Activated effector memory CD4-positive, alpha-beta T cell treated with Interleukin-2 at 50 U/mL for 16 hours (primary cell): ENCODE measurements around the gene PTGER3.

ENCODE experiments used
- DNase-seq: peaks from one replicate; pipeline ENCODE4 v3.0.0-alpha.2; 2020

Gene PTGER3

DNA sequence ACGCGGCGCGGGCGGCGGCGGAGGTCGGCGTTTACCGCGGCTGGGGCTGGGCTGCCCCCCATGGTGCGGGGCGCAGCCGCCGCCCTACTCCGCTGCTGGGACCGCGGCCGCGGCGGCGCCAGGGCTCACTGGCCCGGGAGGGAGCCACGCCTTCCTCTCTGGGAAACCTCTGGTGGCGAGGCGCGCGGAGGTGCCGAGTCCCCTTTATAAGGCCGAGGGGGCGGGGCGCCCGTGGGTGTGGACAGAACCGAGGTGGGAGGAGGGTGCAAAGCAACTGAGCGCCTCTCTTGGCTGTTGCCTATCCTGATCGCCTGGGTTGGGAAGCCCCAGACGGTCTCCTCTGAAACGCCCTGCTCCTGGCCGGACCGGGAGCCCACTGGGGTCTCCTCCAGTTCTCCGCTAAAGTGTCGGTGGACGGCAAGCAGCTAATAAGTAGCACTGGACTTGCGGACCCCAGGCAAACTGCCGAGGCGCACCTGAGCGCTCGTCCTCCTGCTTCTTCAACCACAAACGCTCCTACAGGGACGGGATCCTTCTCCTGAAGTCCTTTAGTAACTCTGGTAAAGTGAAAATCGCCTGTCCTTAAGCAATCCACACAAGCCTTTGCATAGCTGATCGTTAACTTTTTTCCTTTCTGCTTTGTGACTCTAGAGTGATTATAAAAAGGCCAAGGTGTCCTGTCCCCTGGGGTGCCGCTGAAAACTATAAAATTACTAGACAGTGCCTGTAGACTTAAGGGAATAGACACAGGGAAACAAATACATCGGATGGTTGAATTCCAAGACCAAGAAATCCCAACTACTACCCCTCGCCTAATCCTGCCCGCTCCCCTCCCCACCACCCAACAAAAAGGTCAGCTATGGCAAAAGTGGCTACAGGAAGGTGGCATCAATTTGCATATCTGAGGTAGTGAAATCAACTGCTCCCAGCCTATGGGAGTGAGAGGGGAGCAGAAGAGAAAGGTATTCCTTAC lies at the start of gene PTGER3:
PTGER3 (minus strand) TSS at position 182 of the 973 bp plus-strand sequence. CDS start 239 bp downstream, outside the sequence.
- peak; percentile 24 for DNase-seq

DNA sequence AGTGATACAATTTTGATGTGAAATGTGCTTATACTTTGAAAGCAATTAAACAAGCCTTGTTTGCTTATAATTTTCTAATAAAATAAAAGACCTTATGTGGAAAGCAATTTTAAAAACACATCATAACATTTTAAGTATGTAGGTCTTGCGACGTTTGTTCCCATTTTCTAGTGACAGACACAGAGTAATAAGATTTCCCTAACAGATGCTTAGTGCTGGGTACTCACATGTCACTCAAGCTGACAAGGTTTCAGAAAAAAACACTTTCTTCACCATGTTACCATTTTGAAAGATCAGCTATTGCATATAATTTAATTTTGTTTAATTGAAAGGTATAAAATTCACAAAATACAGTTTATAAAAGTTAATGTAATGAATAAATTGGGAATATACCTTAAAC lies 47.3 kb upstream of the PTGER3 start:
- DNase-seq = no peak

DNA sequence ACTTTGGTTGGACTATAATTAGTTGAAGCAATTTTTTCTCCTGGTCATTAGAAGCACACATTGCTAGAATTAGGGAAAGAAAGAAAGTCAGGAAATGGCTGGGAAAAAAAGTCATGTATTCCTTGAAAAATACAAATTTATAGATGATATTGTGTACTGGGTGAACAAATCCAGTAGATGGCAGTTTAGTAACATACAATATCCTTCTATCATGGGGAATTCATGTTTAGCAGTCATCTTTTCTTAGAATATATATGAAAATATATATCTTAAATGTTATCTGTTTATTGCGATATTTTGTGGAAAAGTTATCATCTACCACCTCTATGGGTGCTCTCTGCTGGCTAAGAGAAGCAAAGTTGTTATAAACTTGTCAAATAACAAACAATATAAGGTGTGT lies 46.3 kb upstream of the PTGER3 start:
- no peak for DNase-seq

DNA sequence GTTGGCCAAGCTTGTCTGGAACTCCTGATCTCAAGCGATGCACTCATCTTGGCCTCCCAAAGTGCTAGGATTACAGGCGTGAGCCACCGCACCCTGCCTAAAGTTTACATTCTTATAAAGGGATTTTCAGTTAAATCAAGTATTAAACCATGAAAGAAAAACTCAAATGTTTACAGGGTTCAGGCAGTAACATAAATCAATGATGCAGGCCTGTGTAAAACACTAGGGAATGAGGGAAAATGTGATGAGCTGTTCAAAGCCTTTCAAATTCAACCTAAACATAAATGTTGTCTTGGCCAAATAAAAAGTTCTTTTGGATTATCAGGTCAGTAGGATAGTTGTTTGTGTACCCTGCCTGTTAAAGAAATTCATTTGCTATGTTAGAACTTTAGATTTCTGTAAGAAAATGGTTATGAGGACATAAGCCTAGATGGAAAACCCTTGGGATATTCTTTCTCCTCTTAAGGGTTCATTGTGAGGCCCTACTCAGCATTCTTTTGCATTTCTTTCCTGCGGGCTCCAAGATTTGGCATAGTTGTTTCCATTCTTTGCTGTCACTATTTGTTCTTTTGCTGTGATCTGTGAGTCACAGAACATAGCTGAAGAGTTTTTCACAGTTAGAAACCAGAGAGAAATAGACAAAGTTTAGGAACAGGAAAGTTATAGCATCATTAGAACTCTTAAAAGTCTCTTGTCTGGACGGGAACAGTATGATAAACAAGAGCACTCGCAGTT lies 42.1 kb upstream of the PTGER3 start:
- no peak for DNase-seq

DNA sequence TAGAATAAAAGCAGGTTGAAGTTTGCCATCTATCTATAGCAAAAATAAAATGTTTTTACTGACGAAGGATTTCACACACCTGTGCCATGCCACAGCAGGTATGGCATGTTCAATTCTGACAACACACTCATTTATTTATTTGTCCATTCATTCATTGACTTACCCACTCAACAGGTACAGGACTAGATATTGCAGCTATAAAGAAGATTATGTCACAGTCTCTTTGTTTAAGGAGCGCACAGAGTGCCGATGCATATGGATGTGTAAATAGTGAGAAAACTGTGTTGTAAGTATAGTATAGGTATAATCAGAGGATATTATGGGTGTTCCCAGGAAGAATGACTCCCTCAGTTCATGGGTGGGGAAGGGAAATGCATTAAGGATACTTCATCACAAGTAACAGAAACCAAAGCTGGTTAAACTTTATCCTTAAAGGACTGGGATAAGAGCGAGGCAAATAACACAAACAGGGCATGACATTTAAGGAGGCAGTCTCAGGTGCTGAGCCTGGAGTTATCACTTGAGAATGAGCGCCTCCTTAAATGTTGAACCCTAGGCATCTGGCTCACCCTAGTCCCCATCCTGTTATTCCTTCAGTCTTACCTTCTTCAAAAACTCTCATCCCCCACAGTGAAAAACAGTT lies 41.1 kb upstream of the PTGER3 start:
- DNase-seq = no peak

DNA sequence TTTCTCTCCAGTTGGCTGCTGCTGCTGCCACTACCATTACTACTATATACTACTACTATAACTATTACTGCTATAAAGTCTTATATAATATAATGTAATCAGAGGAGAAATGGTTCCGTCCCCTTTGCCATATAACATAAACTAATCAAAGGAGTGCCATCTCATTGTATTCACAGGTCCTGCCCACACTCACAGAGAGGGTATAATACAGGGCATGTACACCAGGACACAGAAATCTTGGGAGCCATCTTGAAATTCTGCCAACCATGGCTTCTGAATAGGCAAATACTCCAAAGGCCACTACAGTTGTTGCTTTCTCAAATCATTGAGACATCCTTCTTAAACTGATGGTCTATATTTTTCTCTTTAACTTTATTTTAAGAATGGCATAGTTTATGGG lies 40.1 kb upstream of the PTGER3 start:
- no peak for DNase-seq

DNA sequence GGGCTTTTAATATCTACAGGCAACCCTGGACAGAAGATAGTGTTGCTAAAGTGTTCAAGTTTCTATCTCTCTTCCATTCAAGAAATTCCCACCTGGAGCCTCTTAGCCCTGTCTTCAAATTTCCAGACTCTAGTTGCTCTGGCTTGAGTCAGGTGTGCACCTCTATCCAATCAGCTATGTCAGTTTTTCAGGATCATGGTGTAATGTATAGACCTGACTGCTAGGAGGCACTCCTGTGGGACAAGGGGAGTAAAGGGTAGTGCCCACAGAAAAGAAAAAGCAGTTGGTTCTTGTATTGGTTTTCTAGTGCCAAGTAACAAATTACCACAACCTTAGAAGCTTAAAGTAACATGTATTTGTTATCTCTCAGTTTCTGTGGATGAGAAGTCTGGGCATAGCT lies 39.4 kb upstream of the PTGER3 start:
- no peak for DNase-seq

DNA sequence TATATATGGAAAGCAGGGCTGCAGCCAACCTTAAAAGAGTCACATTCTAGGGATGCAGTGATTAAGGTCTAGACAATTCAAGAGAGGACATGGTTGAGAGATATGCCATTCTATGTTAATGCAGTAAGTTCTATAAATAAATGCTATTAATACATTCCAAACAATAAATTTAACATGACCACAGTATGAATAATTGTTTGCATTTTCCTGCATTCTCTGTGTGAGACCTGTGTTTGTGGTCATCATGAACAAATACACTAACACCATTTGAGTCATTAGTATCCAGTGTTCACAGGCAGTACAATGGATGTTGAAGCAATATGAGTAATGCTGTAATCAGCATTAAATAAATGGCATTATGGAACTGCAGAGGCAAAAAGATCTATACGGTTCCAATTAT lies 38.7 kb upstream of the PTGER3 start:
- no peak for DNase-seq

DNA sequence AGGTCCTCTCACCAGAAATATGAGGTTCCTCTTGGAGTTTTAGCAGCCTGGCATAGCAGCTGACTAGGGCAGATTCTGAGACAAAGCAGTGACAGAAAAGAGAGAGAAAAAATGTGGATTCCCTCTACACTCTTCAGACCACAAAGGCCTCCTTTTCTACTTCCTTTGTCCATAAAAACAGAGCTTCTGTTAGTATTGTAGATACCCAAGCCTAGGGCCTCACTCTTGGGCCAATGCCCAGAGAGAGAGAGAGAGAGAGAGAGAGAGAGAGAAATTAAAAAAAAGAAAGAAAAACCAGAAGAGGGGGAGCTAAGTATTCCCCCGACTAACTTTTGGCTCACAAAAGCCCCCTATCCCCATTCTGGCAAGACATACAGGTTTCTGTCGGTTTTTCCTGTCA lies 35.7 kb upstream of the PTGER3 start:
- no peak for DNase-seq

DNA sequence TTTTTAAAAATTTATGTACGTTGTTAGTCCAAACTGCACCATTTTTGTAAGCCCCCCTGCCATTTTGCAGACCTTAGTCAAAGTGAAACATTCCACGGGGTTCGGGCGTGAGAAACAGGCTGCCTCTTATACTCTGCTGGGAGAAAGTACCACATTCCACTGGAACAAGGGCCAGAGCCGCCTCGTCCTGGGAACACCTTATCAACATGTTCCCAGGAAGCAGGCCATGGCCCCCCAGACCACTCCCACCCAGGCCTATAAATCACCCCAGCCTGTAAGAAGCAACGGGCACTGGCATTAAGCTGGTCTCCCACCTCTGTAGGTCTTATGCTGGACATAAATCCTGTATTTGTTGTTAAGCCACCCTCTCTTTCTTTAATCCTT lies 34.1 kb upstream of the PTGER3 start:
- DNase-seq = no peak

DNA sequence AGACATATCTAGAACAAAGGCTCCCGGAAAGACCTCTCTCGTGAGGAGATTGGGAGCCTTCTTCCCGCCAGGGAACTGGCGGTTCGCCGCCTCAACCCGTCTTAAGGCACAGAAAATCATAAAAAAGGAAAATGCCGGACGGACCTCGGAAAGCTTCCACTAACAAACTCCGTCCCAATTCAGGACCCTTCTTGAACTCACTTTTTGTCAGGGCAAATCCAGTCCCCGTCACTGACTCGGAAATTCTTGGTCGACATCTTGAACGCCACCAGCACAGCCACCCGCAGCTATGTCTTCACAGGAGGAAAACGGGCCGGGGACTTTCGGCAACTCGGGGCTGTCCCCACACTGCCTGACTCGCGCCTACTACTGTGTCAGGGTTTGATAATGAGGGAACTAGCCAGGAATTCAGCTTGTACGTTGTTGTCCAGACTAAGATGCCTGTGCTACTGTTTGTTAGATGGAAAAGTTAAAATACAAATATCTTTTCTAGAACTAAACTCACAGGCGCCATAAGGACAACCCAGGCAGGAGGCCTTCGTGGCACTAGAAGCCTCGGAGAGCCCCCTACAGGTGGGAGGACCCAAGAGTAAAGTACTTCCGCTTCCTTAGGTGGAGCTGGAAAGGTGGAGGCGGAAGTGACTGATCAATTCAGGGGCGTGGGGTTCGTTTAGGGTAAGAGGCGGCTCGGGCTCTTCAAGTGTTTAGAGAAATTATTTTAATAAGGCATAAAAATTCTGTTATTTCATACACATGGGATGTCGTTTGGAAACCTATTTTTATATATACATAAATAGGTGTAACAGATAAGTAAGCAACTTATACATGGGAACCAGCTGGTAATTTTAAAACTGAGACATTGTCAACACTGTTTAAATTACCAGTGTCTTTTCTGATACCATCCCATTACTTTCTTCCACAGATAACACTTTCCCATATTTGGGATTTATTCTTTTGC lies 33.4 kb upstream of the PTGER3 start, which contains the start of gene ZRANB2:
ZRANB2 (minus strand) TSS at position 297 of the 958 bp plus-strand sequence; CDS start at position 257, 40 bp downstream.
- peak; percentile 82 for DNase-seq

DNA sequence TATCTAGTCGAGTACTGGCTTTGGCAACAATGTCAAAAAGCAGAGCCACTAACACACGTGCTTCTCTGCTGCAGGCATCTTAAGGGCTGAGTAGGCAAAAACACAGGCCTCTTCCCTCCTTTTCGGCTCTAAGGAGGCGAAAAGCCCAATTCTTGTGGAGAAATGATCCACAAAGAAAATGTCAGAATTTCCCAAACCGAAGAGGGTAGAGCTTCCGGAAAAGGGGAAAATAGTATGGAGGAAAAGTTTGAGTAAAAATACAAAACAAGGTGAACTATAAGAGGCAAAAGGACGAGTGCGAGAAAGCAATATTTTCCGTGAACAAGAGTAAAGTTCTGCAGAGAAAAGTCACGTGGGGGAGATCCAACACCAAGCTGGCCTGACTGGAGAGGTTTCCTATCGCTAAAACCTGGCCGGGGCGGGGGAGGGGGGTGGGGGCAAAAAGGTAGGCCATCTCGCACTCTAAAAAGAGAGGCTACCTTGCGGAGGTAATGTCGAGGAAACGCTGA lies 32.7 kb upstream of the PTGER3 start:
- DNase-seq = no peak

DNA sequence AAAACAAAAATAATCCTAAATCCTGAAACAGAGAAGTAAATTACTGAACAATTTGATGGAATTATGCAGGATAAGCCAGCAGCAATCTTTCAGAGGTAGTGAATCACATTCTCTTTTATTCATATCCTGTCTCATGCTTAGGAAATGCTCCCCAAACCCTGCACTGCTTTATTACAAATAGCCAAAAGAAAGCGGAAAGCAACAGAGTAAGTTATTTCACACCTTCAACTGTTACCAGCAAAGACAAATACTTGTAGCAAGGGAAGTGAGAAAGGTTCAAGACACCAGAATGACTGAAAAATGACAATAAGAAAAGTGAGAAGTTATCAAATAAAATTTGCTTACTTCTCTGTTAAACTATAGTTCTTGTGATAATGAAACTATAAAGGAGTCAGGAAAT lies 27.1 kb upstream of the PTGER3 start:
- DNase-seq = no peak

DNA sequence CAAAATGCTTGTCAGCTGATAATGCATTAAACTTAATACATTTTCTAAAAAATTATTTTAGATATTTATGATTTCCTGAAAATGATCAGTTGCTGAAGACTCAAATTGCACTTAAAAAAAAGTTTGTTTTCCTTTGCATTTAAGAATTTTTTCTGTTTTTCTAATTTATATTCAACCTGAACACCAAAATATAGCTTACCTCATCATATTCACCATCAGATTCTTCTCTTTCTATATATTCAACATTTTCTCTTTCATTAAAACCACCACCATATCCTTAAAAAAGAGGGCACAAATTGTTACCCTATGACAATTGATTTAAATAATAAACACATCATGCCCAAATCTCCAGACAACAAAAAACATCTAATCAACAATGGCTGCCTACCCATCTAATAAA lies 24.7 kb upstream of the PTGER3 start:
- no peak for DNase-seq

DNA sequence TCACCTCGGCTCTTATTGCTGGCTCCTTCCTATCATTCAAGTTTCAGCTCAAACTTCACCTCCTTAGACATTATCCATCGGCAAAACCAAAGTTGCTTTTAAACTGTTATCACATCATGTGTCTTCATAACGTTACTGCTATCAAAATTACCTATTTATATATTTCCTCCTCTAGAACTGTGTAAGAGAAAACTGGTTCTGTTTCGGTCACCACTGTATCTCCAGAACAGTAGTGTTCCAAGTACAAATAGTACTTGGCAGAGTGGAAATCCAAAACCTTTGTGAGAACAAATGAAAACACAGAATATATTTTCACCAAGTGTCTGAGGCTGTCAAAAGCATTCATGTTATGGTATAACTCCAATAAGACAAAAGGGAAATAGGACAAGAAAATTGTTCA lies 24.1 kb upstream of the PTGER3 start:
- DNase-seq = no peak

DNA sequence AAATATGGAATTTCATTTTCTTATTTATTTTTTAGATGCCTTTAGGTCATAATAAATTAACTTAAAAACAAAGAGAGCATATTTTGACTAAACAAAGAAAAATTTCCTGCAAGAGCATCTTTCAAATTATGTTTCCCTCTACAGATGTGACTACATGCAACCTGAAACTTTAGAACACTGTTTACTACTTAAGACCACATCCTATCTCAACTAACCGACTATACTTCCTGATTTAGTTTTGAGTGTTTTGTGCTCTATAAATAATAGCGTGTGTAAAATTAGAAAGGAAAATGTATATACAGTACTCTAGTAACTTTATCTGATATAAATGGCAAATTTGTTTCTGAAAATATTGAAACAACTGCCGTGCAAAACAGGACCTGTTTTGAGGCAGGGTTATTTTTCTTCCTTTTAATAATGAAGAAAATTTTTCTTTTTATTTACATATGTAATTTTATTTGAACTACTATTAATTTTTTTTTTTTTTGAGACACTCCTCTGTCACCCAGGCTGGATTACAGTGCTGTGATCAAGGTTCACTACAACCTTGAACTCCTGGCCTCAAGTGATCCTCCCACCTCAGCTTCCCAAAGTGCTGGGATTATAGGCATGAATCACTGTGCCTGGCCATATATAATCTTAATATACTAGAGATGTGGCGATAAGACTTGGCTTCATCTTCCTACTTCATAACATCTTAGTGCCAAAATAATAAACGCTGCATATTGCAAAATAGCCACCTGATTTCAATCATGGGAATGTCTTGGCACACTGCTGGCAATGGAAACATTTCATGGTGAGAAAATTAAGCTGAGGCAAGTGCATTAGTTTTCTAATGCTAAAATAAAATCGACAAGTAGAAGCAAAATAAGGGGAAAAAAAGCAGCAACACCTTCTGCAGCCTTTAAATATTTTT lies 21.0 kb upstream of the PTGER3 start:
- no peak for DNase-seq

DNA sequence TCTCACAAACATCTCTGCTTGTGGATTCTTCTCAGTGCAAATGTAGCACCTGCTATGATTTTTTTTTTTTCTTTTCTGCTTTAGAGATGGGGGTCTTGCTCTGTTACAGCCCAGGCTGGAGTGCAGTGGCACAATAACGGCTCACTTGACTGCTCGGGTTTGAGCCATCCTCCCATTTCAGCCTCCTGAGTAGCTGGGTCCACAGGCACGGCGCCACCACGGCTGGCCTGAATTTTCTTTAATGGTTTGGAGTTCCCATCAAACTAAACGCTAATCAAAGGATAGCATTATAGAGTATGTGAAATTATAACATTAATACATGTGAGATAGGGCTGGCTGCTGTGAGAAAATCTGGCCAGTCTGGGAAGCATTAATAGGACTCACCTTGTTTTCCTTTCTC lies 7.2 kb upstream of the PTGER3 start:
- no peak for DNase-seq

DNA sequence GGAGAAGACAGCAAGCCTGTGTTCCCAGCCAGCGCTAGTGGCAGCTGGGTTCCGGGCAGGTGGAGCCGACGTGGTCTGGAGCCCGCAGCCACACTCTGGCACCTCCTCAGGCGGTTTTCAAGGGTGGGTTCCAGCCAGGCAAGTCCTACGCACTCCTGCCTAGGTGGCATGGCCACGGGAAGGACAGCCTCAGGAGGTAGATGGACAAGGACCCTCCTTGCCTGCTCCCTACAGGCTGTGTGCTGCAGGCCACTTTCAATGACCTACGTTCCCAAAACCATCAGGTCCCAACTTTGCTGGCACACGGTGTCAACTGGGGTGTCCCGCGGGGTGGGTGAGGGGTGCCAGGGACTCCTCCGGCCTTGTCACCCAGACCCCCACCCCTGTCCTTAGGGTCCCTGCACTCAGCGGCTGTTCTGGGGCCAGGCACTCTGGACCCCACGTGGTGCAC lies 6.7 kb upstream of the PTGER3 start:
- DNase-seq = no peak

DNA sequence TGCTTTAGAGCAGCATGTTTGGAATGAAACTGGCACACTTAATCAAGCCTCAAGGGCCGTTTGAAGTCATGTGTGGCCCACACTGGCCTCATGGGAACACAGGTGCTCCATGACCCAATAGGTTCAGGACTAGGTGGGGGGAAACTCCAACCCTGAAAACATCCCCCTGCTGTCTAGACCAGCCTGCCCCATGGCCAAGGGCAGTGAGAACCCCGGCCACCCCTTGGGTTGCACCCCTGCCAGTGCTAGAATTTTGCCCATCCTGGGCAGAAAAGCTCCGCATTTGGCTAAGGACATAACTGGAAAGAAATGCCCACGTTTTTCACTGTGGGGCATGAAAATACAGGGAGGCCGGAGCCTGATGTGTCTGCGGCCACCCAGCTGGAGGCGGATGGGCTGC lies 6.1 kb upstream of the PTGER3 start:
- no peak for DNase-seq

DNA sequence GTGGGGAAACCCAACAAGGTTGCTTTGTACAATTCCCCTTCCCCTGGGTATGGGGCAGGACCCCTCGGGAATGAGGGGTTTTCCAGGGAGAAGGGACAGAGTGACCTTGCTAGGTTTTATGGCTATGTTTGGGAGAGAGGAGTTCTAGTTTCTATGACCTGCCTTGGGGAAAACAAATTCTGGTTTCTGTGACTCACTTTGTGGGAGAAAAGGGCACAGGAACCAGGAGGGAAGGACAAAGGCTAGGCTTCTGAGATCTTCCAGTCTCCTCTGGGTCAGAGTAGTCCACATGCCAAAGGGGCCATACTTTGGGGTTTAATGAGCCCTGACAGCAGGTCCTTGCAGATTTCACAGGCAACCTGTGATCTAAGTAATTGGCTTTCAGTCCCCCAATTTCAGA lies 5.5 kb upstream of the PTGER3 start:
- DNase-seq = no peak
